HPDE6-E6E7 (cell line): ENCODE results near the gene MMADHC.
A peak's percentile ranks its signal among the peaks of the same experiment; 100 is the strongest.

Experiments
- DNase-seq: peaks from one replicate; pipeline ENCODE4 v3.0.0; 2011; ENCODE audit warnings: missing footprints; ENCODE audit errors: extremely low spot score

The MMADHC gene

DNA sequence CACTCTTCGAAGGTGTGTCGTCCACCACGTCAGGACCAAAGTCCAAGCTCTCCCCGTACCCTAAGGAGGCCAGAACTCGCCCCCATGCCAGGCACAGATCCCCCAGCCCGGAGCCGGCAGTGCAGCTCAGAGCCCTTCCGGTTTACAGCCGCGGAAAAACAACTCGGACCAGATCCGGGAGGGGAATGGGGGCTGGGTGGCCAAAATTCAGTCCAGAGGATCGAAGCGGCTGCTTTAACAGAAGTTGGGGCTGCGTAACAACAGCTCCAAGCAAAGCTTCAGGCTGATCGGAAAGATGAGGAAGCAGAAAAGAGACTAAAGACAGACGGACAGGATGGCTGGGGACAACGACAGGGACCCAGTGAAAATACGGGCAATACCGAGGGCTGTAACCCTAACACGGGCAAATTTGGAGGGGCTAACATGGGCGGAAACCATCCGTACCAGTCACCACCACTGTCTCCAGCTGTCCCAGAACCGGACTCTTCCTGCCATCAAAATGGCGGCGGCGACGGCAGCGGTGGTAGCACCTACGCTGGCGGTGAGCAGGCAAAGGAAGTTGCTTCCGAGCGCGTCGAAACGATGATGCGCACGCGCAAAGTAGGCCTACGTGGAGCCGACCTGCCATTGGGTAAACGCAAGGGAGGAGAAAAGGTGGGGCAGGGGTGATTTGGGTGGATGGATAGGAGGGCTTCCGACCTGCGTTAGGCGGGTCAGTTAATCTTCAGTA lies at the start of gene MMADHC:
Gene MMADHC, minus strand, starts transcription at position 556 of the 730 bp plus-strand sequence. CDS start 678 bp downstream, outside the sequence.
- DNase-seq: peak; percentile 93

DNA sequence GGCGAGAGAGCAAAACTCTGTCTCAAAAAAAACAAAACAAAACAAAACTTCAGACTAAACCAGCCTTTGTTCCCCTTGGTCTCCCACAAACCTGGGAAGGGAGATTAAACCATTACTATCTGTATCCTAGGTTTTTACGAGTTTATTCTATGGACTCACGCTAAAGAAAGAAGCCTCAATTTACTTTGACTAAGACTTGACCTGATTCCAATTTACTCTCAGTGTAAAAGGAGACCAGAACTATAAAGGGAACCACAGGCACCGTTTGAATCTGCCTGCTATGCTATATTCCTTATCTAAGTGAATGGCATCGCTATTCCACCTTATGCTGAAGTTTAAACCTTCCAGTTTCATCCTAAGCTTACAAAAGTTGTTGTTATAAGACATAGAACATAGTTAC lies 46.5 kb upstream of the MMADHC start:
- no peak for DNase-seq

DNA sequence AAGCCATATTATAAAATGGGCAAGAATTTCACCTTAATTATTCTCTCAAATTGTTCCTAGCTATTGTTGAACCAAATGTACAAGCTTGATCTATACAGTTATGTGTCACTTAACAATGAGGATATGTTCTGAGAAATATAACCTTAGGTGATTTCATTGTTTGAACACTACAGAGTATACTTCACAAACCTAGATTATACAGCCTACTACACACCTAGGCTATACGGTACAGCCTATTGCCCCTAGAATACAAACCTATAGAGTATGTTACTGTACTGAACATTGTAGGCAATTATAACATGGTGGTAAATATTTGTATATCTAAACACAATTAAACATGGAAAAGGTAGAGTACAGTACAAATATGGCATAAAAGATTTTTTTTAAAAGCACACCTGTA lies 42.9 kb upstream of the MMADHC start:
- no peak for DNase-seq

DNA sequence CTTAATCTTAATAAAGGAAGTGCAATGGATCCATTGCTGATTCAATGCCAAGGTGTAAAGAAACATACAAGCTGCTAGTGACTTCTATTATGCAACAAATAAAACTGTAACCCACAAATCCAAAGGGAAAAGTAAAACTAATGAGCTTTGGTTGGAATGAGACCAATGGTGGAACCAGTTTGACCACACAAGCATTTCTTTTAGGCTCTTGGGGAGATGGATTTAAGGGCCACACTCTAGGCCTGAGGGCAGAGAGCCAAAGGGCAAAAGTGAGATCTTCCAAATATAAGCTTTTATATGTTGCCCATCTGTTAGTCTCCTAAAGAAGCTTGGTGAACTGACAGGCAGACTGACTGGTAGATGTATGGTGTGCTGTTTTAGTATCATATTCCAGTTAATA lies 41.5 kb upstream of the MMADHC start:
- no peak for DNase-seq

DNA sequence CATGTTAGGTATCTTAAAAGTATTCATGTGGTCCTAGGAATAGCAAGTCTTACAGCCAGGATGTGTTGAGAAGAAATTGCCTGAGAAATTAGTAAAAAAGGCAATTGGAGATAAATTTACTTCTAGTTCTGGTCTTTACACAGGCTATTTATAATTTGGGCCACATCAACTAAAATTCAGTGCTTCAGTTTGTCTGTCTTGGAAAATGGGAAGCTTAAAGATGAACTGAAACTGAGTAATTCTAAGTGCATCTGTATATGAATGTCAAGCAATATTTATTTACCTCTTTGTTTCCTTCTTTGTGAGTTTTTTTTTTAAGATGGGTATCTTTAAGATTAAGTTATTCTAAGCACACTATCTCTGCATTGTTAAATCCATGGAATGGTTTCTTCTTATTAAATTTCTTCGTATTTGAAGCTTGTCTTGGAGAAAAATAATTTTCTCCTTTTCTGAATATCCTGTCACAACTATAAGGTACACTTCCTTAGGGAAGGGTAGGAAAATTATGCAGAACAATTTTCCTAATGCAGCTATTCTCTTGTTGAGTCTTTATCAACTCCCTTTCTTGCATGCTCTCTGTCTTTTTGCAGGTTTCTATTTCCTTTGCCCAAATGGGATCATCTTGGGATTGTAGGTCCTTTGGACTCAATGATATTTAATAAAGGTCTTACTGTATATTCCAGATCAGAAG lies 39.7 kb upstream of the MMADHC start:
- no peak for DNase-seq

DNA sequence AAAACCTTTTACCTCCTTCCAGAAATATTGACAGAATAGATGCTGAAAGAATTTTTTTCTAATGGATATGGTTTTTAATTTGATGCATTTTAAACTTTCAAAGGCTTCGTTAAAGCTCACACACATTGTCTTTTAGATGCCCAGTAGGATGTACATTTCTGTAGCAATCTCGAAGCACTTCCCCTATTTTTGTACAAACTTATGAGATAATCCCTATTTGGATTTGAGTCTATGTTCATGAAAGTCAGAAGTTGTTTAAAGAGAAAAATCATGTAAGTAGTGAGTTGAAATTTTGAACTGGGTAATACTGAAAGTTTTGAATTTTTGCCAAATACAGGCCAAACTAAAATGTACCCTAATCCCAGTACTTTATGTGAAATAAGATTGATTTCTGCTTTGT lies 38.1 kb upstream of the MMADHC start:
- no peak for DNase-seq

DNA sequence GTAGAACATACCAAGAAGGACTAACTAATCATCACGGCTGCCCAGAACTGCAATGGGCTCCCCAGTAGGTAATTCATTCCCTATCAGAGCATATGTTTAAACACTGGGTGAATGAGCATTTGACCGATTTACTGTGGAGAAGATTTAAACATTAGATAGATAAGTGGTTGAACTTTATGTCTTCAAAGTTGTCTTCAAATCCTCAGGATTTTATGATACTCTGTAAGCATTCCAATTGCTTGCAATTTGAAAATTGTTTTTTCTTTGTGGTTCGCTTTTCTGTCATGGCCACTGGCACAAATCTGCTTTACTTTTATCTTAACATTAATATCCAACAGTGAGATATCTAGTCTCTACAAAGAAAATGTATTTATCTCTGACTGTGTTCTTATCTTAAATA lies 37.7 kb upstream of the MMADHC start:
- DNase-seq: no peak

DNA sequence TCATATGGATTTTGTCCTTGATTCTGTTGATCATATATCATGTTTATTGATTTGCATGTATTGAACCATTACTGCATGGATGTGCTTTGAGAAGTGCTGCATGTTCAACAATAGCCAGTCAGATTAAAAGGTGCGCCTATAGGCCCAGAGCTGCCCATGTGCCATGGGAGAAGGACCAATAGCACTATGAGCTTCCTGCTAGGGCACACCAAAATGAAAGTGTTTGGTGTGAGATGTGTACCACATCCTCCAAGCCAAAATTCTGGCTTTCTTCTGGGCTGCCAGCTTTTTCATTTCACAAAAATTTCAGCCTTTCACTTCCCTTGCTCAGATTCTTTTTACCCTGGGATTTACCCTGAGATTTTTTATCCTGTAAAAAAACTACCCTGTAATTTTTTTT lies 34.8 kb upstream of the MMADHC start:
- DNase-seq: no peak

DNA sequence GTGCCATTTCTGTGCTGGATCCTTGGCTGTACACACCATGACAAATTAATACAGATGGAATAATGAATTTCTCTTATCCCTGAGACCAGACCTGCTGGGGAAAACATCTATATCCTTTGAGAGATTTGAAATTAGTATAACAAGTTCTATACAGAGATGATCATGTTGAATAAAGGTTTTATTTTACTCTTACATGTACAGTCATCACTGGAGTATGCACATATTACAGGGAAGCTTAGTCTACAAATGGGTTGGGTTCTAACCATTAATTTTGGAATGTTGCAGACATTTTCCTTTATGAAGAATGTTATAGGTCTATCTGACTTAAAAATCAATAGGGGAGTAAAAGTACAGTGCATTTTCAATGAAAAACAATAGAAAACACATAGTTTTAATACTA lies 29.9 kb upstream of the MMADHC start:
- DNase-seq: no peak

DNA sequence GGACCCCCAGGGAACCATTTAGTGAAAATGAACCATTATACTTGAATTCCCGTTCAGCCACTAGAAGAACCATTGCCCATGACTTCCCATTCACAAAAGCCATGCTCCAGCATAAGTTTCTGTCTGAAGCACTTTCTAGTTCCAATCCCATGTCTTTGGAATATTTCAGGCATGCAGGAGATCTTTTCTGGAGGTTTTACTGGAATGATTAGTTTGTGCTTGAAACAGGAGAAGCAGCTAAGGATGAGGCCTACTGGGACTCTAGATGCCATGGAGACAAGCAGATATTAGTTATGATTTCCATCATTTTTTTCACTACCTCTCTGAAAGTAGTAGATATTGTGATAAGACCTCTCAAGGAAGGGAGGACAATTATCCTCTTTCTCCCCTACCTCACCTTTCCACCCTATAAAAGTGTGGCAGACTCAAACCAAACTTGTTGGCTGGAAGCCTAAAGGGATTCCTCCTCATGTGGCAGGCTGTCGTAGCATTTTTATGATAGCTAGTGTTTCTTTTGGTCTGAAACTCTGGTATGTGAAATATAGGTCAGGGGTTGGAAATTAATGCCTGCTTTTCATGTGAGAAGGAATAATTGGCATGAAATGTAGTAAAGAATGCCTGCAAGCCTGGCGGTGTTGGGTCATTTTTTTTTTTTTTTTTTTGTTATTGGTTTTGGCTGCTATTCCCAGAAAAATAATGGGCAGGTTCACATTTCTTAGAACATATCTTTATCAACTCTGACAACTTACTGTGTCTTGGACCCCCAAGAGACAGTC lies 29.3 kb upstream of the MMADHC start:
- no peak for DNase-seq

DNA sequence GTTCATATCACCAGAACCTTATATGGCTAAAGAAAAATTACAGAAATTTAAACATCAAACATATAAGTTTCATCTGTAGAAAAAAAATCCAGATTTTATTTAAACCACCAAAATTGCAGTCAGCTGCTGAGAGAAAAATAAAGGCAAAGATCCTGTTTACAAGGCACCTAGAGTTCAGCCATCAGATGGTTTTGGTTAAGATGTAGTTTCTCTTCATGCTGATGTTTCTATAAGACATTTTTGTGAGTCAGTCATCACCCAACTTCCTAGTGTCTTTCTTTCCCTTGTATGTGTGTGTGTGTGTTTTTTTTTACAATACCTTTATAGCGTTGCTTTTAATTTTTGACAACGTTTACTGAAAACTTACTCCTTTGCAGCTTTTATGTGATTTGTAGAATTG lies 26.1 kb upstream of the MMADHC start:
- no peak for DNase-seq

DNA sequence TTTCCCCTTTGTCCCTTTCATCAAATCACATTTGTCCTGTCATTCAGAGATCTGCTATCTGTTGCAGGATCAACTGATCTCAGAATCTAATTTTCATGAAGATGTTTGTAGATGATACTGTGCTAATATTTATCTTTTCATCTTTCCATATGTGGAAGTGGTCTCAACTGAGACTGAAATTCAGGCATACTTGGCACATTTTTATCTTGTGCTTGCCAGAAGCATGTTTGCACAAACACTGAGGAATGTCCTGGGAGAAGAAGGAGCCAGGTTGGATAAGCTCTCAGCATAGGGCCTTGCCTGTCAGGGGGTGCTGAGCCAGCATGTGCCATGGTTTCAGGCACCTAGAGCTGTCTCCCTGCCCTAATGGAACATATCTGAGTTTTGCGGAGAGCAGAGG lies 24.5 kb upstream of the MMADHC start:
- DNase-seq: no peak

DNA sequence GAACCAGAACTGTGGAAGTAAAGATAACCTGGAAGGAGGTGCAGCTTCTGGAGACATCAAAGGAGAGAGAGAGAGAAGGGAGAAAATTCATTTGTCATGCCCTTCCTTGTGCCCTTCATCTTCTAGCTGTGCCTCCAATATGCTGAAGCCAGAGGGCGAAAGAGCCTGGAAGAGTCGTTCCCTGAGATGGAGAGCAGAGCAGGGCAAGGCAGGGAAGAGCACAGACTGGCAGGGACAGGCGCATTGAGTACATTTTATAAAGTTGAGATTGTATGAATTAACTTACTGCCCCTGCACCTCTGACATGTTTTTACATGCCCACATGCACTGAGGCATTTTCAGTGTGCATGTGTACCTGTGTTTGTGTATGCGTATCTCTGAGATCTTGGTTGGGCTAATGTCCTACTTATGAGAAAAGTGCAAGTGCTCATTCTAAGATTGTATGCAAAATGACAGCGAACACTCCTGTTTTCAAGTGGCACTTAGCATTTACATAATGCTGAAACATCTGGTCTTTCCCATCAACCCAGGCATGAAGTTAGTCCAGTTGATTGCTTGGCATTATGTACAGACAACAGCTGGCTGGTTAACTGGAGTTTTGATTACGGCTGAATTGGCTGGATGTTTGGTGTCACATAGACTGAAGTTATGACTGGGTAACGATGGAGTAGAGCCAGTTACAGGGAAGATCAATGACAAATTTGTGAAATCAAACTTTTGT lies 23.7 kb upstream of the MMADHC start:
- DNase-seq: no peak

DNA sequence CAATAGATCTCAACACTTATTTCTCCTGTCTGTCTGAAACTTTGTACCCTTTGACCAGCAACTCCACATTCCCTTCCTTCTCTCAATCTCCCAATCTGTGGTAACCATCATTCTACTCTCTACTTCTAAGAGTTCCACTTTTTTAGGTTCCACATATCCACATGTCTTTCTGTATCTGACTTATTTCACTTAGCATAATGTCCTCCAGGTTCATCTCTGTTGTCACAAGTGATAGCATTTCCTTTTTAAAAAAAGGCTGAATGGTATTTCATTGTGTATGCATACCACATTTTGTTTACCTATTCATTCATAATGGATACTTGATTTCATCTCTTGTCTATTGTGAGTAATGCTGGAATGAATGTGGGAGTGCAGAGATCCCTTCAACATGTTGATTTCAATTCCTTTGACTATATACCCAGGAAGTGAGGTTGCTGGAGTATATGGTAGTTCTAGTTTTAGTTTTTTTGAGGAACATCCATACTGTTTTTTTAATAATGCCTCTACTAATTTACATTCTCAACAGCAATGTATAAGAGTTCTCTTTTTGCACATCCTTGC lies 18.8 kb upstream of the MMADHC start:
- DNase-seq: no peak

DNA sequence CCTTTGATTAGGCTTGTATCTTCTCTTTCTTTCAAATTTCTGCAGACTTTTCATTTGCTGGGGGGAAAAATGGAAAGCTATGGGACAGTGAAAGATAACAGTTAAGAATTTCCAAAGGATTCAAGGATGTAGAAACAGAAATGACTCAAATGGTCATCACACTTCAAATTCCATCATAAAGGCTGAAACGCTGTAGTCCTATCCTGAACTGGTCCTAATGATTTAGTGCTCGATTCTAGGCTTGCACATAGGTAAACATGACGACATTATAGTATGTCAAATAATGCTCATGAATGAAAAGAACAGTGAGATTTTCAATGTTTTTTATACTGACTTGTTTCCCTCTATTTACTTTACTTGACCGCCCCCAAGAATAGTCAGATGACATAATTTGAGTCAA lies 15.7 kb upstream of the MMADHC start:
- no peak for DNase-seq

DNA sequence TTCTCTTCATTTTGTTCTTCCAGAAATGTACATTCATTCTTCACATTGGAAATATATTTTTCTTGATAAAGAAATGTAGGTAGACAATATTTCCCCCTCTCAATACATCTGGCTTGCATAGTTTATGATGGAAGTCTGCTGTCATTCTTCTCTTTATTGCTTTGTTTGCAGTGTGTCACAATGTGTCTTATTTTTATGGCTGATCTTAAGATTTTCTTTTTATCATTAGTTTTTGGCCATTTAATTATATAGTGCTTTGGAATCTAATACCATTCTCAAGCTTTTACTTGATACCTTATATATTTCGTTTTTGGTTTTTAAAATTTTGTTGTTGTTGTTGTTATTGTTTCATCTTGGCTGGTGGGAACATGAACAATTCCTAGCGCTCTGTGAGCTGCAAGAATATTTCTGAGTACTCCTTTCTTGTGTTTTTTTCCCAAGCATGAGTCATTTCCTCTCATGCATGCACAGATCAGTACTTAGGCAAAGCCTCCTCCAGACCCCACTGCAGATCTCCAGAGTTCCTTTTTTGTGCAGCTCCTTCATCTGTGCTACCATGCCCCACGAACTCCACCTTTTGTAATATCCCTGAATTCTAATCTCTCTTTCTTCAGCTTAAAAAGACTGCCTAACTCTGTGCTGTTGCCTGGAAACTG lies 13.7 kb upstream of the MMADHC start:
- DNase-seq: no peak

DNA sequence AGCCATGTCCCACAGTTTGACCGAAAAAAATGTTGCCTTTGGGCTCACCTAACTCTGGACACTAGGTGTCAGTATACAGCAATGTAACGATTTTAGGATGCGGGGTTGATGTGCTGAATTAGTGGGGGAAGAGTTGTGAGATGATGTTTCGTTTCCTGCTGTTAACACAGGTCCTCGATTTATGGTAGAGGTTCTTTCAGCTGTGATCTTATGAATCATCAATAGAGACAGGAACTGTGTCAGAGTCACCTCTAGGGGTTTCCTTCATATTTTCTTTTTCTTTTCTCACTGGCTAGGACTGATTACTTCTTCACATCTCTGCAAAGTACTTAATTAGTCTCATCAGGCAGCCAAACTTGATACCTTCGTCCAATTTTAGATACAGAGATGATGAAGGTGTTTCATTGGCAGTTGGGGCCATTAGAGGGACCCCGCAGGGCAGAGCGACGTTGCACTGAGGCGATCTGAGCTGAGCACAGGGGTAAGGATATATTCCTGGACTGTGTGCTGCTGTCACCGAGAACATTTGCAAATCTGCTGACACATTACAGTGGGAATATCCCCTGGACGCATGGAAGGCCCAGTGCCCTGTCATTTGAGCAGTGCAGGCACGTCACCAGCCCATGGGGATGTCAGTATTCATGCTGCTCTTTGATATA lies 10.2 kb upstream of the MMADHC start:
- peak; percentile 59 for DNase-seq

DNA sequence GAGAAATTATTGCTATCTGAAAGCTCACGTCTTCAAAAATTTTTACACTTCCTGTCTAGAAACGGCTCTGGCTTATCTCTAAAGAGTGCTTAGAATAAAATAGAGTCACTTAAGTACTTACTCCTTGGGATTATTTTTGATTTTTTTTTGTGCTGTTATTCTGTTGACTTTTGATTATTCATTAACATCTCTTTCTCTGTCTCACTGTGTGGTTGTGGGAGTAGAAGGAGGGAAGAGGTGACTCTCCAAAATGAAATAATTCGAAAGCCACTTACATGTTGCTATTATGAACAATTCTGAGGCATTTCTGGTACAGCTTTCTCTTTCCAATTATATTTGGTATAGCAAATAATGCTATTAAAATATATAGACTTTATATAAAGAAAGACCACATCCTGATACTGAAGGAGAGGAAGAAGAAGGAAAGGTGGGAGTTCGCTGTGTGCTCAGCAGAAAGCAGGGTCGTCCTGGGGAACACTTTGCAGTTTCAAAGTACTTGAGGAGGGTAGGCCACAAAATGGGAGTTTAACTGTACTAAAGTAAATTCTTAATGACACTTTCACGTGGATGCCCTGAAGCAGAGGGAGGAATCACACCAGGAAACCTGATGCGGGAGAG lies 9.6 kb upstream of the MMADHC start:
- no peak for DNase-seq

DNA sequence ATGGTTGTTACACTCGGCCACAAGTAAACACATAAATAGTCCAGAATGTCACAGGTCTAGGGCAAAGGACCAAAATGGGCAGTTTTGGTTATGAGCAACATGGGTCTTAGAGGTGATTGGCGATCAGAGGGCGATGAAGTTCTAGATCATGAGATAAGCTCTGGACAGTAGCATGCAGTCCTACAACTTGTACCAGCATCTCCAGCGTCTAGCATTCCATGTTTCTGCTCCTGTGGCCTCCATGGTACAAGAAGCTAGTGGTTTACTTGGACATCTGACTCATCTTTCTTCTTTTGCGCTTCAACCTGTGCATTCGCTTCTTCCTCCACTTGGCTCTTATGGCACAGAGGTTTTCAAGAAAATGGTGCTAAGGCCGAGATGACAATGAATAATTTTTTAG lies 8.9 kb upstream of the MMADHC start:
- no peak for DNase-seq
